ENCODE measurements around the gene CAV3.
"Not testable (repeated sequence)": the region's sequence is repeated elsewhere in the genome, so short reads cannot be mapped to it uniquely, and the experiment has no call there.

The CAV3 gene

GRCh38 chr3:8713901-8714759, 19.5 kb upstream of the CAV3 start:
- DNase-seq (ENCODE audit: insufficient read length, low spot score) = peak; percentile 42
- FAIRE-seq = no peak
- TF ChIP-seq POU2F2 (IDR thresholded peaks at IDR 0.05; ENCODE audit: low read depth, low read length) (no peak), PAX5 (IDR thresholded peaks at IDR 0.05; ENCODE audit: insufficient read depth, low read length, severe bottlenecking) (no peak), TAF1 (IDR thresholded peaks at IDR 0.05; ENCODE audit: low read depth, low read length) (no peak), SPI1 (IDR thresholded peaks at IDR 0.05; ENCODE audit: low read depth, low read length) (no peak), POLR2AphosphoS5 (IDR thresholded peaks at IDR 0.05; ENCODE audit: low read depth, low read length) (no peak), POLR2A (IDR thresholded peaks at IDR 0.05; ENCODE audit: low read depth, low read length) (no peak)

DNA sequence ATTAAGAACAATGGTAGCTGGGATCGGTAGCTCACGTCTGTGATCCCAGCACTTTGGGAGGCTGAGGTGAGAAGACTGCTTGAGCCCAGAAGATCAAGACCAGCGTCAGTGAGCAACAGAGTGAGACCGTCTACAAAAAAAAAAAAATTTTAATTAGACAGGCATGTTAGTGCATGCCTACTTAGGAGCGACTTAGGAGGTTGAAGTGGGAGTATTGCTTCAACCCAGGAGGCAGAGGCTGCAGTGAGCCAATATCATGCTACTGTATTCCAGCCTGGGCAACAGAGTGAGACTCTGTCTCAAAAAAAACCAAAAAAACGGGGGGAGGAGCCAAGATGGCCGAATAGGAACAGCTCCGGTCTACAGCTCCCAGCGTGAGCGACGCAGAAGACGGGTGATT, 17.8 kb upstream of the CAV3 start:
- FAIRE-seq; DNase-seq (ENCODE audit: insufficient read length, low spot score): not testable (repeated sequence)

- TF ChIP-seq SPI1 (IDR thresholded peaks at IDR 0.05; ENCODE audit: low read depth, low read length) (no peak), TAF1 (IDR thresholded peaks at IDR 0.05; ENCODE audit: low read depth, low read length) (no peak), POU2F2 (IDR thresholded peaks at IDR 0.05; ENCODE audit: low read depth, low read length) (no peak), POLR2AphosphoS5 (IDR thresholded peaks at IDR 0.05; ENCODE audit: low read depth, low read length) (no peak)
- DNase-seq (ENCODE audit: insufficient read length, low spot score) = no peak
- no peak for FAIRE-seq
Measured at GRCh38 chr3:8722808-8723207, 10.8 kb upstream of the CAV3 start.

GRCh38 chr3:8723612-8724011, 10.0 kb upstream of the CAV3 start:
- TF ChIP-seq POU2F2 (IDR thresholded peaks at IDR 0.05; ENCODE audit: low read depth, low read length) (no peak), TAF1 (IDR thresholded peaks at IDR 0.05; ENCODE audit: low read depth, low read length) (no peak), POLR2A (IDR thresholded peaks at IDR 0.05; ENCODE audit: low read depth, low read length) (no peak), SPI1 (IDR thresholded peaks at IDR 0.05; ENCODE audit: low read depth, low read length) (no peak), PAX5 (IDR thresholded peaks at IDR 0.05; ENCODE audit: insufficient read depth, low read length, severe bottlenecking) (no peak), POLR2AphosphoS5 (IDR thresholded peaks at IDR 0.05; ENCODE audit: low read depth, low read length) (no peak)
- DNase-seq (ENCODE audit: insufficient read length, low spot score) = no peak
- FAIRE-seq = no peak

DNA sequence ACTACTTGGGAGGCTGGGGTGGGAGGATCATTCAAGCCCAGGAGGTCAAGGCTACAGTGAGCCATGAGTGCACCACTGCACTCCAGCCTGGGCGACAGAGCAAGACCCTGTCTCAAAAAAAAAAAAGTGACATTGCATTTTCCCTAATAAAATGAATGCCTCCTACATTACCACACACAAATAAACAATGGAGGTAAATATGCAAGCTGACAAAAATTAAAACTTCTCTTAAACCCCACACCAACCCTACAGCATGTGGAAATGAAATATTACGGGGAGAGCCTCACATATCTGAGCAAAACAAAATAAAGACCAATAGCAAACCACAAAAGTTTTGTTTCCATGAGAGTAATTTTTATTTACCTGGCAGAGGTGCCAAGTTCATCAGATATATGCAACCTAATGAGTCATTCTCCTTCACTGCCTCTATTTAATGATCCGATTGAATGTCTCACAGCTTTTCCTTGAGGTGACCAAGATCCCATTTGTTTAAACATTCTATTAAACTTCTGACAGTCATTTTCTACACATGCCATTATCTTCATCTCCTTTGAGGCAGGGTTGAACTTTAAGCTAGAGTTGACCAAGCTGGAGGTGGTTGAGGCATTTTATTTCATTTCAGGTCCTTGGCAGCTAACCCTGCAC, 9.4 kb upstream of the CAV3 start:
- DNase-seq (ENCODE audit: insufficient read length, low spot score) = no peak
- no peak for TF ChIP-seq POLR2A (IDR thresholded peaks at IDR 0.05; ENCODE audit: low read depth, low read length)
- no peak for TF ChIP-seq POLR2AphosphoS5 (IDR thresholded peaks at IDR 0.05; ENCODE audit: low read depth, low read length)
- FAIRE-seq = no peak

- no peak for FAIRE-seq
- DNase-seq (ENCODE audit: insufficient read length, low spot score) = no peak
Measured at GRCh38 chr3:8727605-8728512, 5.7 kb upstream of the CAV3 start.

GRCh38 chr3:8729479-8729878, 4.1 kb upstream of the CAV3 start:
- no peak for DNase-seq (ENCODE audit: insufficient read length, low spot score)
- TF ChIP-seq POLR2AphosphoS5 (IDR thresholded peaks at IDR 0.05; ENCODE audit: low read depth, low read length) (no peak), TAF1 (IDR thresholded peaks at IDR 0.05; ENCODE audit: low read depth, low read length) (no peak), PAX5 (IDR thresholded peaks at IDR 0.05; ENCODE audit: insufficient read depth, low read length, severe bottlenecking) (no peak), SPI1 (IDR thresholded peaks at IDR 0.05; ENCODE audit: low read depth, low read length) (no peak), POLR2A (IDR thresholded peaks at IDR 0.05; ENCODE audit: low read depth, low read length) (no peak), POU2F2 (IDR thresholded peaks at IDR 0.05; ENCODE audit: low read depth, low read length) (no peak)
- no peak for FAIRE-seq

More at GRCh38 chr3:8727605-8728512, 5.7 kb upstream of the CAV3 start:
- TF ChIP-seq POLR2AphosphoS5 (IDR thresholded peaks at IDR 0.05; ENCODE audit: low read depth, low read length) (no peak), POLR2A (IDR thresholded peaks at IDR 0.05; ENCODE audit: low read depth, low read length) (no peak), POU2F2 (IDR thresholded peaks at IDR 0.05; ENCODE audit: low read depth, low read length) (no peak), PAX5 (IDR thresholded peaks at IDR 0.05; ENCODE audit: insufficient read depth, low read length, severe bottlenecking) (no peak), TAF1 (IDR thresholded peaks at IDR 0.05; ENCODE audit: low read depth, low read length) (no peak), SPI1 (IDR thresholded peaks at IDR 0.05; ENCODE audit: low read depth, low read length) (no peak)

- DNase-seq (ENCODE audit: insufficient read length, low spot score) (no peak), FAIRE-seq (no peak)
- TF ChIP-seq POU2F2 (IDR thresholded peaks at IDR 0.05; ENCODE audit: low read depth, low read length) (no peak), SPI1 (IDR thresholded peaks at IDR 0.05; ENCODE audit: low read depth, low read length) (no peak), TAF1 (IDR thresholded peaks at IDR 0.05; ENCODE audit: low read depth, low read length) (no peak), POLR2A (IDR thresholded peaks at IDR 0.05; ENCODE audit: low read depth, low read length) (no peak), PAX5 (IDR thresholded peaks at IDR 0.05; ENCODE audit: insufficient read depth, low read length, severe bottlenecking) (no peak), POLR2AphosphoS5 (IDR thresholded peaks at IDR 0.05; ENCODE audit: low read depth, low read length) (no peak)
Measured at GRCh38 chr3:8730656-8731055, 2.9 kb upstream of the CAV3 start.

GRCh38 chr3:8732413-8732812, 1.2 kb upstream of the CAV3 start:
- no peak for DNase-seq (ENCODE audit: insufficient read length, low spot score)
- TF ChIP-seq SPI1 (IDR thresholded peaks at IDR 0.05; ENCODE audit: low read depth, low read length) (no peak), POLR2A (IDR thresholded peaks at IDR 0.05; ENCODE audit: low read depth, low read length) (no peak), PAX5 (IDR thresholded peaks at IDR 0.05; ENCODE audit: insufficient read depth, low read length, severe bottlenecking) (no peak), TAF1 (IDR thresholded peaks at IDR 0.05; ENCODE audit: low read depth, low read length) (no peak), POU2F2 (IDR thresholded peaks at IDR 0.05; ENCODE audit: low read depth, low read length) (no peak), POLR2AphosphoS5 (IDR thresholded peaks at IDR 0.05; ENCODE audit: low read depth, low read length) (no peak)
- FAIRE-seq = no peak
